Activated CD4-positive, alpha-beta T cell treated with anti-CD3 and anti-CD28 coated beads, Interleukin-2, amount 10 ng/mL, durations not matched to agents 7 days and 5 days (primary cell): Measurements from ENCODE around the gene PHLPP1. TPM values are rescaled to one million over a fixed set of nuclear protein-coding genes. Genes with fewer than 3 reads are reported as not detected.

Experiments
- CTCF ChIA-PET: fragments of 350-600 bp; sonication (Branson Sonifier 250); formaldehyde crosslinking; loops from one replicate; lab custom pipeline; 2021; ENCODE audit warnings: antibody characterized with exemption; lab: Charles Lee
- POLR2A ChIA-PET: fragments of 350-600 bp; sonication (Branson Sonifier 250); formaldehyde crosslinking; loops from one replicate; lab custom pipeline; 2021; ENCODE audit warnings: antibody characterized with exemption; lab: Charles Lee
- DNase-seq: peaks from one replicate; pipeline ENCODE4 v3.0.0-alpha.2; 2020
- H3K27ac Mint-ChIP-seq: one replicate; pipeline ENCODE4 v1.8.0; 2021; ENCODE audit warnings: mild to moderate bottlenecking, moderate library complexity, mixed read lengths
- H3K27me3 Mint-ChIP-seq: one replicate; pipeline ENCODE4 v1.8.0; 2021; ENCODE audit warnings: mixed read lengths
- H3K36me3 Mint-ChIP-seq: one replicate; pipeline ENCODE4 v1.8.0; 2021; ENCODE audit warnings: low read depth, mixed read lengths
- H3K4me1 Mint-ChIP-seq: one replicate; pipeline ENCODE4 v1.8.0; 2021; ENCODE audit warnings: mixed read lengths
- H3K4me3 Mint-ChIP-seq: one replicate; pipeline ENCODE4 v1.8.0; 2021; ENCODE audit warnings: mild to moderate bottlenecking, moderate library complexity, mixed read lengths
- H3K9me3 Mint-ChIP-seq: one replicate; pipeline ENCODE4 v1.8.0; 2021; ENCODE audit warnings: mixed read lengths
- total RNA-seq, 2 experiments: library from RNA; stranded (reverse); gene quantifications; one replicate each; pipeline ENCODE4 v1.2.3, GENCODE V29; 2021

Gene PHLPP1
- total RNA-seq, 2 experiments from 2014 or later, result 2.7 to 3.8 TPM

- ChIA-PET POLR2A (no interaction called here), CTCF (interaction anchor here (0.6 to 2.2 kb wide), 3 partner anchors 17 to 35 kb away, joined by 3 to 6 read pairs (median 3); no protein-coding TSS in a partner anchor)
- Mint-ChIP-seq H3K4me3 (no peak overlapping the region), H3K9me3 (no peaks in the 10 kb centered on the region), H3K27ac (no peak overlapping the region), H3K4me1 (no peaks in the 10 kb centered on the region), H3K36me3 (peaks cover under 1% of the 10 kb centered on the region), H3K27me3 (no peaks in the 10 kb centered on the region)
- DNase-seq, result no peak
Observed at GRCh38 chr18:62964432-62964831, 249.1 kb downstream of the PHLPP1 start.

DNA sequence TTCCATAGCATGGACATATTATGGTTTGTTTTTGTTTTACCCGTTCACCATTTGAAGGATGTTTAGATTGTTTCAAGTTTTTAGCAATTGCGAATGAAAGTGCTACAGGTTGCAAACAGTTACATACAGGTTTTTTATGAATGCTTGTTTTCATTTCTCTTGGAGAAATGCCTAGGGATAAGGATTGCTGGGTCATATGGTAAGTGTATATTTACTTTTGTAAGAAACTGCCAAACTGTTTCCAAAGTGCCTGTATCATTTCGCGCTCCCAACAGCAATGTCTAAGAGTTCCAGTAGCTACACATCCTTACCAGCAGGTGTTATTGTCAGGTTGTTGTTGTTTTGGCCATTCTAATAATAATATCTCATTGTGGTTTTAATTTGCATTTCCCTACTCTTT lies 251.7 kb downstream of the PHLPP1 start:
- no peaks in the 10 kb centered on the region for H3K4me1 Mint-ChIP-seq
- H3K4me3 Mint-ChIP-seq, result no peak overlapping the region
- DNase-seq, result no peak
- H3K36me3 Mint-ChIP-seq, result peaks cover 3% of the 10 kb centered on the region
- H3K27ac Mint-ChIP-seq, result no peak overlapping the region
- H3K27me3 Mint-ChIP-seq, result no peaks in the 10 kb centered on the region
- POLR2A ChIA-PET, result no interaction called here
- CTCF ChIA-PET, result interaction anchor here (0.6 to 1.4 kb wide), 2 partner anchors 9 to 257 kb away, joined by 3 to 4 read pairs; no protein-coding TSS in a partner anchor
- H3K9me3 Mint-ChIP-seq, result no peaks in the 10 kb centered on the region

DNA sequence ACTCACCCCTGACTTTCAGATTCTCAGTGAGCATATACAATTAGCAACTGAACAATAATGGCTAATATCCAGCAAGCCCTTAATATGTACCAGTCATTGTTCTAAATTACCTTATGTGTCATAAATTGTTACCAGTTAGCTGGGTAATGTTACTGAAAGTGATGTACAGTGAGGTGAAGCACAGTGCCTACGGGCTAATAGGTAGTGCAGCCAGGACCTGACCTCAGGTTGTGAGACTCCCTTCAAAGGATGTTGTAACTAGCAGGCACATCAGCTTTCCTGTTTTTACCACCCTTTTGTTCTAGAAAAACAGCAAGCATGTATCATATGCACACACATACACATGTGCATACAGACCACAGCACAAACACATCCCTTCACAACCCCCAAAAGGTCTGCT lies 258.3 kb downstream of the PHLPP1 start:
- H3K9me3 Mint-ChIP-seq, result no peaks in the 10 kb centered on the region
- no peak for DNase-seq
- H3K4me1 Mint-ChIP-seq, result no peaks in the 10 kb centered on the region
- peaks cover 3% of the 10 kb centered on the region for H3K36me3 Mint-ChIP-seq
- ChIA-PET POLR2A (no interaction called here), CTCF (interaction anchor here (0.5 to 1.2 kb wide), 3 partner anchors 9 to 350 kb away, joined by 3 to 4 read pairs (median 4); no protein-coding TSS in a partner anchor)
- H3K4me3 Mint-ChIP-seq, result no peak overlapping the region
- no peaks in the 10 kb centered on the region for H3K27me3 Mint-ChIP-seq
- no peak overlapping the region for H3K27ac Mint-ChIP-seq

DNA sequence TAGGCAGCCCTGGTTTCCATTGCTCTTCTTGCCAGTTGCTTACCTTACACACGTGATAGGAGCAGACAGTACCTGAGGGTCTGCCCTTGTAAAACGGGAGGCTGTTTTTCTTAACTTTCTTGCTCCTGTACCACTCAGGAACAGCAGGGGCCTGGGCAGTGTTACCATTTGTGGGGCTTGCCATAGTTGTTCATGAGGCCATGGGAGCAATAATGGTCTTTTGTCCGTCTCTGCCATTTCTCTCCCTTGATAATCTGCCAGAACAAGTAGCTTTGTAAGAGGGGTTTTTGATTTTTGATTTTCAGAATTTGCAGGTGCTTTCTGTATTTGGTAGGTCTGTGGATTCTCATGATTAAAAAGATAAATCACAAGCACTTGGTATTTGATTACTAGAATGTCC lies 259.0 kb downstream of the PHLPP1 start:
- ChIA-PET POLR2A (no interaction called here), CTCF (no interaction called here)
- H3K9me3 Mint-ChIP-seq, result no peaks in the 10 kb centered on the region
- no peak for DNase-seq
- H3K4me1 Mint-ChIP-seq, result no peaks in the 10 kb centered on the region
- no peaks in the 10 kb centered on the region for H3K27me3 Mint-ChIP-seq
- no peak overlapping the region for H3K27ac Mint-ChIP-seq
- H3K36me3 Mint-ChIP-seq, result peaks cover 3% of the 10 kb centered on the region
- no peak overlapping the region for H3K4me3 Mint-ChIP-seq

DNA sequence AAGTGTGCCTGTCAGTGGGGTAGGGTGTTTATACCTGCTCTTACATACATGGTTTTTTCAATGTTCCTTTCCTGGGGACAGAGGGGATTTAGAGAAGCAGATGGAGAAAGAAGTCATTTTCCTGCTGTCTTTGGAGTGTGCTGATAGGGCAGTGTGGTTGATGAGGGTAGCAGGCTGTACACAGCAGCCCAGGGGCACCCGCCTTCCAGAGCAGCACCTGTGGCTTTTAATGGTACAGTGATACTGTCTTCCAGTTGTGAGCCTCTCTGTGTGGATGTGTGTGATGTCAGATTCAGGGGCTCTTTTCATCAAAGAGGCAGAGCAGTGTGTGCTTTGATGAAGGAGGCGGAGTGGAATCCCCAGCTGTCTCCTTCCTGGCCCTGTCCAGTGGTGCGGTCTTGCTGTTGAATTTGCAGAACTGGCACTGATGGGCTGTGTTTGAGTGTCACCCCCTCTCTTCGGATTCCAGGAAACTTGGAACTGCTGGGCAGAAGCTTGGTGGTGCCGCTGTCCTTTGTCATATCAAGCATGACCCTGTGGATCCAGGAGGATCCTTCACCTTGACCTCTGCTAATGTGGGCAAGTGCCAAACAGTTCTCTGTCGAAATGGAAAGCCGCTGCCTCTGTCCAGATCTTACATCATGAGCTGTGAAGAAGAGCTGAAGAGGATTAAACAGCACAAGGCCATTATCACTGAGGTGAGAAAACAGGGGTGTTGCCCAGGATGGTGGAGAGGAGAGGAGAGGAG lies 259.8 kb downstream of the PHLPP1 start:
- no peaks in the 10 kb centered on the region for H3K36me3 Mint-ChIP-seq
- POLR2A ChIA-PET, result no interaction called here
- no peak for DNase-seq

DNA sequence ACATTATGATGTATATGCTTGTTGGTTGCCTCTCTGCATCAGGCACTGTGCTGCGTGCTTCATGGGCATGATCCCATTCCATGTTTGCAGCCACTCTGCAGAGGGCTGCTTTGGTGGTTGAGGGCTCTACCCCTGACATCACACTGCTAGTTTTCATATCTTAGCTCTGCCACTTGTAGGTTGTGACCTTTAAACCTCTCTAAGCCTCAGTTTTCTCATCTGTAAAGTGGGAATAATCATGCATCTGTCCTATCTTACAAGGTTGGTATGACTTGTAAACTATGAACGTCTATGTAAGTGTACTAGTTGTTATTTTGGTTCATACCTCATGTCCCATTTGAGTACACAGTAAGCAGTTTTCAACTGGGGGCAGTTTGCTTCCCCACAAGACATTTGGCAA lies 260.4 kb downstream of the PHLPP1 start:
- no peak for DNase-seq
- Mint-ChIP-seq H3K9me3 (no peaks in the 10 kb centered on the region), H3K27ac (no peak overlapping the region), H3K4me3 (no peak overlapping the region), H3K27me3 (no peaks in the 10 kb centered on the region), H3K4me1 (no peaks in the 10 kb centered on the region), H3K36me3 (no peaks in the 10 kb centered on the region)
- ChIA-PET CTCF (no interaction called here), POLR2A (no interaction called here)

More for the DNA sequence above, 259.8 kb downstream of the PHLPP1 start:
- Mint-ChIP-seq H3K4me3 (no peak overlapping the region), H3K4me1 (no peaks in the 10 kb centered on the region), H3K27me3 (no peaks in the 10 kb centered on the region), H3K9me3 (no peaks in the 10 kb centered on the region), H3K27ac (no peak overlapping the region)
- CTCF ChIA-PET, result no interaction called here

DNA sequence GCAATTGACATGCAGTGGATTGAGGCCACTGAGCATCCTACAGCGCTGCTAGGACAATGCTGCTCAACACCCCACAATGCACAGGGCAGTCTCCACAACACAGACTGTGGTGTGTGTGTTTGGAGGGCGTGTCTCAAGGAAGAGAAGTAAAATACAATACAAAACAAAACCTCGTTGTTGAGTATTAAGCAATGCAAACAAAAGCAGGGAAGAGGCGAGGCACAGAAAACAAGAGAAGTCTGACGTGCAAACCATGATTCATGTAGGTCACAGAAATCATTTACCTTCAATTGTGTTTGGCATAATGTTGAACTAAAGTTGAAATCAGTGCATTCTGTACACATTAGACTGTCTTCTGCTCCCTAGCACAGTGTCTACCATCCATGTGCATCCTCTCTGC lies 260.9 kb downstream of the PHLPP1 start:
- ChIA-PET POLR2A (no interaction called here), CTCF (no interaction called here)
- DNase-seq, result no peak
- H3K9me3 Mint-ChIP-seq, result no peaks in the 10 kb centered on the region
- H3K4me3 Mint-ChIP-seq, result no peak overlapping the region
- no peak overlapping the region for H3K27ac Mint-ChIP-seq
- H3K27me3 Mint-ChIP-seq, result no peaks in the 10 kb centered on the region
- H3K36me3 Mint-ChIP-seq, result no peaks in the 10 kb centered on the region
- H3K4me1 Mint-ChIP-seq, result no peaks in the 10 kb centered on the region

- no peaks in the 10 kb centered on the region for H3K27me3 Mint-ChIP-seq
- no peak overlapping the region for H3K27ac Mint-ChIP-seq
- H3K4me3 Mint-ChIP-seq, result no peak overlapping the region
- POLR2A ChIA-PET, result no interaction called here
- CTCF ChIA-PET, result no interaction called here
- DNase-seq, result no peak
- H3K36me3 Mint-ChIP-seq, result no peaks in the 10 kb centered on the region
- peaks cover 1% of the 10 kb centered on the region for H3K4me1 Mint-ChIP-seq
- H3K9me3 Mint-ChIP-seq, result no peaks in the 10 kb centered on the region
Observed at GRCh38 chr18:62977512-62977911, 262.2 kb downstream of the PHLPP1 start.

DNA sequence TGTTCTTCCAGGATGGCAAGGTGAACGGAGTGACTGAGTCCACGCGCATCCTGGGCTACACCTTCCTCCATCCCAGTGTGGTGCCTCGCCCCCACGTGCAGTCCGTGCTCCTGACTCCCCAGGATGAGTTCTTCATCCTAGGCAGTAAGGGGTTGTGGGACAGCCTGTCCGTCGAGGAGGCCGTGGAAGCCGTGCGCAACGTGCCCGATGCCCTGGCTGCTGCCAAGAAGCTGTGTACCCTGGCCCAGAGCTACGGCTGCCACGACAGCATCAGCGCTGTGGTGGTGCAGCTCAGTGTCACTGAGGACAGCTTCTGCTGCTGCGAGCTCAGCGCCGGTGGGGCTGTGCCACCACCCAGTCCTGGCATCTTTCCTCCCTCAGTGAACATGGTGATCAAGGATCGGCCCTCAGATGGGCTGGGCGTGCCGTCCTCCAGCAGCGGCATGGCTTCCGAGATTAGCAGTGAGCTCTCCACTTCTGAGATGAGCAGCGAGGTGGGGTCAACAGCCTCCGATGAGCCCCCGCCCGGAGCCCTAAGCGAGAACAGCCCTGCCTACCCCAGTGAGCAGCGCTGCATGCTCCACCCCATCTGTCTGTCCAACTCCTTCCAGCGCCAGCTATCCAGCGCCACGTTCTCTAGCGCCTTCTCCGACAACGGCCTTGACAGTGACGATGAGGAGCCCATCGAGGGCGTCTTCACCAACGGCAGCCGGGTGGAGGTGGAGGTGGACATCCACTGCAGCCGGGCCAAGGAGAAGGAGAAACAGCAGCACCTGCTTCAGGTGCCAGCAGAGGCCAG lies 263.1 kb downstream of the PHLPP1 start:
- Mint-ChIP-seq H3K27ac (no peak overlapping the region), H3K9me3 (no peaks in the 10 kb centered on the region), H3K36me3 (no peaks in the 10 kb centered on the region), H3K4me3 (no peak overlapping the region), H3K4me1 (peaks cover 5% of the 10 kb centered on the region), H3K27me3 (no peaks in the 10 kb centered on the region)
- POLR2A ChIA-PET, result no interaction called here
- CTCF ChIA-PET, result interaction anchor here (0.6 kb wide), 1 partner anchor 384 kb away, joined by 3 read pairs; no protein-coding TSS in a partner anchor
- DNase-seq, result no peak

DNA sequence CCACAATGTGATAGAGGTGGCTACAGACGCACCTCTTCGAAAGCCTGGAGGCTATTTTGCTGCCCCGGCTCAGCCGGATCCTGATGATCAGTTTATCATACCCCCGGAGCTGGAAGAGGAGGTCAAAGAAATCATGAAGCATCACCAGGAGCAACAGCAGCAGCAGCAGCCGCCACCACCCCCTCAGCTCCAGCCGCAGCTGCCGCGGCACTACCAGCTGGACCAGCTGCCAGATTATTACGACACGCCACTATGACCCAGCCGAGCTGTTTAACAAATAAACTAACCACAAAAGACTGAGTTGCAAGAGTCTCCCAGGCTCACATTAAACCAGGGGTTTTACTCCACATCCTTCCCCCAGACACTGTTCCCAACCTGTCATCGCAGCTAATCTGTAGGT lies 263.8 kb downstream of the PHLPP1 start:
- no peaks in the 10 kb centered on the region for H3K9me3 Mint-ChIP-seq
- ChIA-PET POLR2A (no interaction called here), CTCF (interaction anchor here (0.6 kb wide), 1 partner anchor 384 kb away, joined by 3 read pairs; no protein-coding TSS in a partner anchor)
- H3K4me3 Mint-ChIP-seq, result no peak overlapping the region
- peaks cover 5% of the 10 kb centered on the region for H3K4me1 Mint-ChIP-seq
- H3K27me3 Mint-ChIP-seq, result no peaks in the 10 kb centered on the region
- no peaks in the 10 kb centered on the region for H3K36me3 Mint-ChIP-seq
- no peak for DNase-seq
- no peak overlapping the region for H3K27ac Mint-ChIP-seq

- ChIA-PET POLR2A (no interaction called here), CTCF (no interaction called here)
- Mint-ChIP-seq H3K27me3 (no peaks in the 10 kb centered on the region), H3K4me1 (peaks cover 5% of the 10 kb centered on the region), H3K36me3 (no peaks in the 10 kb centered on the region), H3K9me3 (no peaks in the 10 kb centered on the region), H3K27ac (no peak overlapping the region), H3K4me3 (no peak overlapping the region)
- DNase-seq, result no peak
Observed at GRCh38 chr18:62979900-62980299, 264.6 kb downstream of the PHLPP1 start.

DNA sequence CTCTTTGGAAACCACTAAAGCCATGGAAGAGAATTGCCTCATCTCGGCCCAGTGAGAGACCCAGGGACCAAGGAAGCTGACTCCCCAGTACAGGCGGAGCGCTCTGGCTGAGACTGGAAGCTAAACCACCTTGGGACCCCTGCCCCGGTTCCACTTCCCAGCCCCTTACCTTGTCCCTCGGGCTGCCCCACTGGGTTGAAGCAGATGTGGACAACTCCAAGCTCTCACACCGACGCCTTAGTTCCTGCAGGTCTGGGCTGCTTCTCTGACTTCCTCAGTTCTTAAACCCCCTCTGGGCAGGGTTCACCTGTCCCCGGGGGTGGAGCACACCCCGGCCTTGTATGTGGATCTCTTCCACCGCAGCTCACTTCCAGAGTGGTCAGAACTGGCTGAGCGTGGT lies 266.2 kb downstream of the PHLPP1 start:
- ChIA-PET CTCF (interaction anchor here (1.6 to 2.2 kb wide), 6 partner anchors 18 to 395 kb away, joined by 3 to 15 read pairs (median 6); partner anchors contain the start of gene PHLPP1), POLR2A (no interaction called here)
- no peak for DNase-seq
- no peaks in the 10 kb centered on the region for H3K9me3 Mint-ChIP-seq
- peaks cover 5% of the 10 kb centered on the region for H3K4me1 Mint-ChIP-seq
- no peak overlapping the region for H3K27ac Mint-ChIP-seq
- H3K4me3 Mint-ChIP-seq, result no peak overlapping the region
- no peaks in the 10 kb centered on the region for H3K27me3 Mint-ChIP-seq
- H3K36me3 Mint-ChIP-seq, result no peaks in the 10 kb centered on the region
